SK-N-SH treated with all-trans-retinoic acid at 6 μM for 48 hours (cell line): ENCODE measurements around the gene TAF9B.

Experiments
- ARNTL ChIP-seq: fragments of 450-650 bp; formaldehyde crosslinking; IDR thresholded peaks from 2 replicates; pipeline ENCODE4 v1.5.0; 2020; ENCODE audit warnings: low read depth, mild to moderate bottlenecking, moderate library complexity, borderline replicate concordance
- BACH2 ChIP-seq: fragments of 250-450 bp; sonication (Bioruptor Pico); IDR thresholded peaks from 2 replicates; pipeline ENCODE4 v1.9.0; 2021; ENCODE audit warnings: mild to moderate bottlenecking, borderline replicate concordance
- CREB5 ChIP-seq: fragments of 250-450 bp; sonication (Bioruptor Pico); IDR thresholded peaks from 2 replicates; pipeline ENCODE4 v1.5.1; 2020; ENCODE audit warnings: low read depth, mild to moderate bottlenecking, moderate library complexity
- CSDC2 ChIP-seq: fragments of 250-450 bp; sonication (Bioruptor Pico); IDR thresholded peaks from 2 replicates; pipeline ENCODE4 v1.5.0; 2020; ENCODE audit warnings: mild to moderate bottlenecking, moderate library complexity
- ESRRG ChIP-seq: fragments of 250-450 bp; sonication (Bioruptor Pico); IDR thresholded peaks from 2 replicates; pipeline ENCODE4 v1.6.1; 2021; ENCODE audit warnings: mild to moderate bottlenecking
- OSR1 ChIP-seq: fragments of 250-450 bp; sonication (Bioruptor Pico); IDR thresholded peaks from 2 replicates; pipeline ENCODE4 v1.8.0; 2022; ENCODE audit warnings: moderate library complexity, mild to moderate bottlenecking, inconsistent platforms
- PATZ1 ChIP-seq: fragments of 250-450 bp; sonication (Bioruptor Pico); IDR thresholded peaks from 2 replicates; pipeline ENCODE4 v1.8.0; 2020; ENCODE audit warnings: mild to moderate bottlenecking, moderate library complexity, borderline replicate concordance
- PPARA ChIP-seq: fragments of 250-450 bp; sonication (Bioruptor Pico); IDR thresholded peaks from 2 replicates; pipeline ENCODE4 v1.5.0; 2020; ENCODE audit warnings: mild to moderate bottlenecking, borderline replicate concordance
- RARB ChIP-seq: fragments of 250-450 bp; sonication (Bioruptor Pico); IDR thresholded peaks from 2 replicates; pipeline ENCODE4 v1.8.0; 2021; ENCODE audit warnings: mild to moderate bottlenecking, moderate library complexity
- ZC3H10 ChIP-seq: fragments of 250-450 bp; sonication (Bioruptor Pico); IDR thresholded peaks from 2 replicates; pipeline ENCODE4 v1.5.1; 2021; ENCODE audit warnings: mild to moderate bottlenecking, moderate library complexity
- ZFP30 ChIP-seq: fragments of 450-650 bp; formaldehyde crosslinking; IDR thresholded peaks from 2 replicates; pipeline ENCODE4 v1.5.0; 2022; ENCODE audit warnings: mild to moderate bottlenecking, moderate library complexity
- ZNF565 ChIP-seq: fragments of 450-650 bp; formaldehyde crosslinking; conservative IDR thresholded peaks from 2 replicates; pipeline ENCODE4 v1.5.0; 2020; ENCODE audit warnings: low read depth, mild to moderate bottlenecking, moderate library complexity
- ZNF70 ChIP-seq: fragments of 450-650 bp; formaldehyde crosslinking; IDR thresholded peaks from 2 replicates; pipeline ENCODE4 v1.5.0; 2020; ENCODE audit warnings: mild to moderate bottlenecking, moderate library complexity

GRCh38 chrX:78165425-78165824 is 26.0 kb upstream of the TAF9B start:
- TF ChIP-seq CREB5 (no peak), PATZ1 (CRISPR knock-in tag) (no peak), ARNTL (CRISPR knock-in tag) (no peak), CSDC2 (CRISPR knock-in tag) (no peak), ZFP30 (CRISPR knock-in tag) (no peak), RARB (no peak), OSR1 (CRISPR knock-in tag) (no peak), ZNF70 (CRISPR knock-in tag) (no peak), ZC3H10 (no peak), ESRRG (CRISPR knock-in tag) (no peak), PPARA (CRISPR knock-in tag) (no peak), BACH2 (no peak), ZNF565 (CRISPR knock-in tag) (no peak)
